ENCODE results near the gene ANTXR1. TPM values are rescaled to one million over a fixed set of nuclear protein-coding genes. Genes with fewer than 3 reads are reported as not detected.

The ANTXR1 gene
- total RNA-seq, 1 experiment from 2014 or later, result 25.7 TPM

DNA sequence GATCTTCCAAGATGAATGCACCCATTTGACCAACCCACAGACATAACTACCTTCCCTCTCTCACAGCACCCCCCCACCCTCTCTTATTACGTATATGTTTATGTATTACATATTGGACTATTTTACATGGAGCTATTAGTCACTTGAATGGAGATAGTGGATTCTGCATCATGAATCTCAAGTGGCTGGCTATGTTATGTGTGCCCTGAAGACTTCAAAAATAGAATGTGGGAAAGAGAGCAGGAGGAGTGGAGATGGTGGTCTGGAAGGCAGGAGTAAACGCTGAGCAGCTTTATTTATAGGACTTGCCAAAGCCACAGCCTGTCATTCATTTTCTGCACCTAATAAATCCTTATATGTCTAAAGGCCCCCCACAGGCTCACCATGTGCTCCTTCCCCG lies 4.9 kb downstream of the ANTXR1 start (continued):
- TF ChIP-seq EGR1 (IDR thresholded peaks at IDR 0.05; ENCODE audit: low read depth) (no peak), REST (IDR thresholded peaks at IDR 0.05; ENCODE audit: low read depth) (no peak), MAX (IDR thresholded peaks at IDR 0.05) (no peak)

DNA sequence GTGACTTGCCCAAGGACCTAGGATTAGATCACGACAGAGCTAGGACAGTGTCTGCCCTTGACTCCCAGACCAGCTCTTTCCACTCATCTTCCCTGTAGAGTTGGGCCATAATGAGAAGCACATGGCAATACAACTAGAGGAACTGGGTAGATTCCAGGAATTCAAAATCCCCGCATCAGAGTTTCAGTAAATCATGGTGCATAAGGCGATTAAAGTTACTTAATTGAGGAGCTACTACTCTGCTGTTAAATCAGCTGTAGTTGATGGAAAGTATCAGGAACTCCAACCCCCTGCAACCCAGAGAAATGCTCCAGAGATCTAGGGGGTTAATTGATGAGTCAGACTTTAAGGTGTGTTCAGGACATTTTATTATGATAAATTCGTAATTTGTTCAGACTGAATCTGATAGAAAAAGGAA lies 5.7 kb downstream of the ANTXR1 start:
- no peaks in the 10 kb centered on the region for H3K27me3 ChIP-seq (ENCODE audit: insufficient read depth, low read length)
- no peak overlapping the region for H3K27ac ChIP-seq (ENCODE audit: low read depth, low read length)
- ATAC-seq (no peak), DNase-seq (ENCODE audit: low read depth, low spot score) (no peak)
- H3K4me1 ChIP-seq (ENCODE audit: control insufficient read depth in 1 of 2, insufficient read depth in 2 of 2, low read length in 2 of 2), result peaks cover 6 to 16% of the 10 kb centered on the region in 2 experiments
- H3K9me3 ChIP-seq (ENCODE audit: control insufficient read depth in 1 of 2, insufficient read depth in 1 of 2, low read depth in 1 of 2, low read length in 2 of 2), result no peaks in the 10 kb centered on the region
- BruUV-seq (replicated peaks), result no TSS peak
- ChIA-PET CTCF (no interaction called here), RAD21 (ENCODE audit: low non-redundant PET in 1 of 2, low total read pairs in 2 of 2, uncharacterized antibody in 2 of 2, unreplicated experiment in 2 of 2) (no interaction called here), POLR2A (no interaction called here)
- no peaks in the 10 kb centered on the region for H4K20me1 ChIP-seq (ENCODE audit: insufficient read depth)
- TF ChIP-seq, protein P1, sequence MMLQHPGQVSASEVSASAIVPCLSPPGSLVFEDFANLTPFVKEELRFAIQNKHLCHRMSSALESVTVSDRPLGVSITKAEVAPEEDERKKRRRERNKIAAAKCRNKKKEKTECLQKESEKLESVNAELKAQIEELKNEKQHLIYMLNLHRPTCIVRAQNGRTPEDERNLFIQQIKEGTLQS (IDR thresholded peaks at IDR 0.05), result no peak
- no peak for TF ChIP-seq REST (IDR thresholded peaks at IDR 0.05; ENCODE audit: low read depth)
- no peak for TF ChIP-seq CTCF (IDR thresholded peaks at IDR 0.05 in 2 of 3, conservative IDR thresholded peaks at IDR 0.05 in 1 of 3; ENCODE audit: borderline replicate concordance in 1 of 3, insufficient read depth in 1 of 3, low read depth in 2 of 3, low read length in 2 of 3)
- no peak for TF ChIP-seq ZBTB33 (IDR thresholded peaks at IDR 0.05; ENCODE audit: extremely low read depth, insufficient replicate concordance, low read length)
- TF ChIP-seq CBX3 (IDR thresholded peaks at IDR 0.05; ENCODE audit: low read depth), result no peak
- TF ChIP-seq SRF (IDR thresholded peaks at IDR 0.05; ENCODE audit: low read depth), result no peak
- no peak for TF ChIP-seq SP1 (IDR thresholded peaks at IDR 0.05; ENCODE audit: low read depth)
- no peak for TF ChIP-seq SIN3A (IDR thresholded peaks at IDR 0.05; ENCODE audit: low read depth)
- no peak for TF ChIP-seq JUND (IDR thresholded peaks at IDR 0.05)
- TF ChIP-seq EZH2 (IDR thresholded peaks at IDR 0.05), result no peak
- no peak for TF ChIP-seq POLR2A (IDR thresholded peaks at IDR 0.05; ENCODE audit: borderline replicate concordance, extremely low read depth, insufficient read depth, insufficient read length)
- no peak overlapping the region for H3K4me3 ChIP-seq (replicated peaks in 1 of 2; ENCODE audit: low read depth in 1 of 2, low read length in 2 of 2)
- no peak overlapping the region for H3K4me2 ChIP-seq (ENCODE audit: low read length)
- no peak overlapping the region for H2AFZ ChIP-seq (ENCODE audit: low read depth, low read length, poor library complexity, severe bottlenecking)
- no peak overlapping the region for H3K9ac ChIP-seq (ENCODE audit: low read length)
- no peaks in the 10 kb centered on the region for H3K36me3 ChIP-seq (ENCODE audit: control insufficient read depth in 1 of 2, insufficient read depth in 2 of 2, low read length in 2 of 2)
- no peaks in the 10 kb centered on the region for H3K9me2 ChIP-seq (ENCODE audit: insufficient read depth)
- intact Hi-C loops (cut with micrococcal nuclease), result no loop called here
- peaks cover 4% of the 10 kb centered on the region; the same call in 1 of the 2 replicates for H3K79me2 ChIP-seq (ENCODE audit: insufficient read depth, low read length)

Data from HCT116 (cell line).